ENCODE measurements around the gene PIK3C2G. TPM values are rescaled to one million over a fixed set of nuclear protein-coding genes. Genes with fewer than 3 reads are reported as not detected.

PIK3C2G gene
- total RNA-seq, 1 experiment from 2014 or later = not detected

- Histone ChIP-seq H3K23ac (ENCODE audit: insufficient read length, low read depth, low read length) (no peak overlapping the region), H3K4me1 (ENCODE audit: insufficient read depth, low read length) (no peaks in the 10 kb centered on the region), H3K9ac (ENCODE audit: extremely low read depth, insufficient read length, low read length) (no peak overlapping the region), H4K91ac (ENCODE audit: insufficient read length, low read depth, low read length) (no peak overlapping the region), H3T11ph (ENCODE audit: low read length) (no peak overlapping the region), H2AK5ac (ENCODE audit: insufficient read length, low read length) (no peak overlapping the region), H2BK120ac (ENCODE audit: low read depth, low read length, poor library complexity, severe bottlenecking) (no peak overlapping the region), H4K8ac (replicated peaks; ENCODE audit: insufficient read length, low read depth, low read length) (no peak overlapping the region), H3K79me1 (ENCODE audit: insufficient read depth, low read depth, low read length, poor library complexity, severe bottlenecking) (no peaks in the 10 kb centered on the region), H3K14ac (ENCODE audit: insufficient read depth, low read length) (no peak overlapping the region), H3K27ac (ENCODE audit: insufficient read length, low read depth, low read length) (no peak overlapping the region), H3K4me2 (ENCODE audit: insufficient read depth, insufficient read length, low read length) (no peak overlapping the region), H2BK12ac (ENCODE audit: insufficient read length, low read depth, low read length) (no peak overlapping the region), H3K23me2 (ENCODE audit: insufficient read length, low read depth, low read length, poor library complexity, severe bottlenecking) (no peaks in the 10 kb centered on the region), H3K79me2 (ENCODE audit: insufficient read depth, low read length) (no peaks in the 10 kb centered on the region), H3K9me3 (ENCODE audit: control insufficient read depth, low read depth, low read length) (no peaks in the 10 kb centered on the region), H3K4ac (ENCODE audit: low read depth, low read length) (no peak overlapping the region), H3K56ac (ENCODE audit: insufficient read length, low read depth, low read length) (no peak overlapping the region), H2BK20ac (ENCODE audit: low read depth, low read length, poor library complexity, severe bottlenecking) (no peak overlapping the region), H3K27me3 (ENCODE audit: insufficient read depth, low read length) (no peaks in the 10 kb centered on the region), H2BK5ac (ENCODE audit: insufficient read length, low read length) (no peak overlapping the region), H4K5ac (ENCODE audit: insufficient read length, low read depth, low read length) (no peak overlapping the region), H2AFZ (ENCODE audit: low read length) (no peak overlapping the region), H2BK15ac (ENCODE audit: low read depth, low read length) (no peak overlapping the region), H3K18ac (ENCODE audit: insufficient read length, low read depth, low read length) (no peak overlapping the region), H4K20me1 (ENCODE audit: control insufficient read depth, insufficient read depth, insufficient read length) (no peaks in the 10 kb centered on the region)
- WGBS (ENCODE audit: extremely low coverage, insufficient read length, low lambda C conversion rate) = no CpG with 5 or more reads among the region's 2 CpGs
- Mint-ChIP-seq H3K4me3 (no peak overlapping the region), H3K4me1 (no peaks in the 10 kb centered on the region), H3K27ac (no peak overlapping the region), H3K27me3 (ENCODE audit: low read depth) (no peaks in the 10 kb centered on the region), H3K36me3 (ENCODE audit: insufficient read depth in 1 of 3, low read depth in 3 of 3) (peaks cover 0 to 13% (median 2%) of the 10 kb centered on the region in 3 experiments; a peak in 4 of 7 replicates), H3K9me3 (peaks cover 12 to 15% of the 10 kb centered on the region in 2 experiments)
- TF ChIP-seq CTCF (conservative IDR thresholded peaks at IDR 0.05) = no peak
- DNase-seq = no peak
Observed at GRCh38 chr12:18629445-18629844, 368.1 kb downstream of the PIK3C2G start.
